Endothelial cell of umbilical vein (primary cell): ENCODE results near the gene CACNA1C. TPM values are rescaled to one million over a fixed set of nuclear protein-coding genes. Genes with fewer than 3 reads are reported as not detected.

Experiments
- BruUV-seq: library from RNA; stranded (reverse); fragments of 400-500 nt; replicated peaks from 2 replicates; lab custom pipeline; 2021; lab: Mats Ljungman, UMichigan
- CTCF ChIA-PET: fragments of 300-600, 350-600 bp; sonication (Branson Sonifier 250); formaldehyde crosslinking; loops from one replicate; lab custom pipeline; 2021; ENCODE audit warnings: antibody characterized with exemption, inconsistent platforms; lab: Charles Lee
- POLR2A ChIA-PET: fragments of 300-600, 350-600 bp; sonication (Branson Sonifier 250); formaldehyde crosslinking; loops from one replicate; lab custom pipeline; 2021; ENCODE audit warnings: antibody characterized with exemption, inconsistent platforms; lab: Charles Lee
- DNase-seq: peaks from one replicate; pipeline ENCODE4 v3.0.0-alpha.2; 2011; ENCODE audit warnings: low read depth, low spot score
- FAIRE-seq: peaks from 2 replicates; lab custom pipeline; 2011; peaks lifted over from hg19 to GRCh38; lab: Jason Lieb, UNC
- H2AFZ ChIP-seq: 2 replicates; pipeline ENCODE4 v1.6.0; 2012; ENCODE audit warnings: low read depth, low read length, control low read depth, inconsistent platforms
- H3K27ac ChIP-seq: 2 replicates; pipeline ENCODE4 v1.5.1; 2011; ENCODE audit warnings: low read depth, mild to moderate bottlenecking, control low read depth, low read length, moderate library complexity; ENCODE audit not compliant: insufficient read depth
- H3K27me3 ChIP-seq, 2 experiments: 2 replicates each; pipeline versions ENCODE4 v1.6.0 to v1.6.1; 2011; ENCODE audit warnings: low read length in 2 of 2, mixed read lengths in 1 of 2; ENCODE audit not compliant: control insufficient read depth in 2 of 2, insufficient read depth in 2 of 2
- H3K36me3 ChIP-seq, 2 experiments: 2 replicates in 1 of 2; 3 replicates in 1 of 2; pipeline ENCODE4 v1.5.1; 2011; ENCODE audit warnings: low read length in 2 of 2, mild to moderate bottlenecking in 1 of 2, moderate library complexity in 1 of 2; ENCODE audit not compliant: control insufficient read depth in 2 of 2, insufficient read depth in 2 of 2; ENCODE audit errors: extremely low read depth in 1 of 2
- H3K4me1 ChIP-seq: 3 replicates; pipeline ENCODE4 v1.5.1; 2011; ENCODE audit warnings: mild to moderate bottlenecking, low read length; ENCODE audit not compliant: control insufficient read depth, insufficient read depth; ENCODE audit errors: extremely low read depth
- H3K4me2 ChIP-seq: 2 replicates; pipeline ENCODE4 v1.6.1; 2011; ENCODE audit warnings: low read length, control low read depth, mixed read lengths; ENCODE audit not compliant: insufficient read depth
- H3K4me3 ChIP-seq, 3 experiments: fragments of 200-600 bp in 1 of 3; sonication (generic), shearing (Covaris generic) in 1 of 3; replicated peaks in 1 of 3; 2 replicates each; pipeline ENCODE4 v1.5.1; 2011 to 2016; ENCODE audit warnings: control low read depth in 3 of 3, low read length in 3 of 3, mild to moderate bottlenecking in 2 of 3, inconsistent platforms in 1 of 3, low read depth in 1 of 3, moderate library complexity in 1 of 3; ENCODE audit not compliant: insufficient read depth in 1 of 3
- H3K79me2 ChIP-seq: 2 replicates; pipeline ENCODE4 v1.6.0; 2012; ENCODE audit warnings: low read length, inconsistent platforms; ENCODE audit not compliant: control insufficient read depth, insufficient read depth
- H3K9ac ChIP-seq: replicated peaks from 2 replicates; pipeline ENCODE3; 2011; ENCODE audit warnings: low read length, control low read depth; ENCODE audit not compliant: insufficient read depth; ENCODE audit errors: extremely low read depth
- H3K9me1 ChIP-seq: replicated peaks from 3 replicates; pipeline ENCODE4 v1.6.0; 2011; ENCODE audit warnings: mild to moderate bottlenecking, low read length; ENCODE audit not compliant: control insufficient read depth, insufficient read depth; ENCODE audit errors: extremely low read depth
- H3K9me3 ChIP-seq: replicated peaks from 2 replicates; pipeline ENCODE4 v1.5.1; 2012; ENCODE audit warnings: low read length, inconsistent platforms; ENCODE audit not compliant: control insufficient read depth, insufficient read depth
- H4K20me1 ChIP-seq: replicated peaks from 2 replicates; pipeline ENCODE3; 2011; ENCODE audit warnings: mild to moderate bottlenecking, low read length; ENCODE audit not compliant: control insufficient read depth, insufficient read depth; ENCODE audit errors: extremely low read depth
- CTCF ChIP-seq, 2 donors: IDR thresholded peaks; 1 replicate in 1 of 2; 2 replicates in 1 of 2; pipeline ENCODE4 v1.5.1; 2011; ENCODE audit warnings: low read length in 2 of 2, mild to moderate bottlenecking in 2 of 2, moderate library complexity in 2 of 2, control low read depth in 1 of 2, inconsistent platforms in 1 of 2, low read depth in 1 of 2; ENCODE audit not compliant: insufficient read depth in 1 of 2; ENCODE audit errors: extremely low read depth in 1 of 2
- EZH2 ChIP-seq: IDR thresholded peaks from 2 replicates; pipeline ENCODE4 v1.6.1; 2012; ENCODE audit warnings: borderline replicate concordance, low read depth, mild to moderate bottlenecking, moderate library complexity, low read length, inconsistent platforms; ENCODE audit not compliant: severe bottlenecking
- FOS ChIP-seq: IDR thresholded peaks from 2 replicates; pipeline ENCODE4 v1.6.1; 2011; ENCODE audit warnings: mild to moderate bottlenecking, low read length, moderate library complexity, borderline replicate concordance; ENCODE audit not compliant: insufficient read depth
- GATA2 ChIP-seq: IDR thresholded peaks from 2 replicates; pipeline ENCODE4 v1.7.0; 2011; ENCODE audit warnings: low read depth, mild to moderate bottlenecking, moderate library complexity, mixed read lengths, low read length; ENCODE audit not compliant: insufficient read length, insufficient read depth
- JUN ChIP-seq: IDR thresholded peaks from 2 replicates; pipeline ENCODE4 v1.6.1; 2011; ENCODE audit warnings: borderline replicate concordance, low read depth; ENCODE audit not compliant: insufficient read length, insufficient read depth
- MAX ChIP-seq: IDR thresholded peaks from 2 replicates; pipeline ENCODE4 v1.6.1; 2011; ENCODE audit not compliant: insufficient read depth, insufficient read length
- MYC ChIP-seq: IDR thresholded peaks from one replicate; pipeline ENCODE4 v1.6.1; 2011; ENCODE audit warnings: mild to moderate bottlenecking, low read depth, low read length
- POLR2A ChIP-seq: IDR thresholded peaks from 2 replicates; pipeline ENCODE4 v1.6.1; 2012; ENCODE audit warnings: low read depth, mild to moderate bottlenecking, control low read depth, low read length
- POLR2AphosphoS5 ChIP-seq: IDR thresholded peaks from 2 replicates; pipeline ENCODE4 v1.6.1; 2012; ENCODE audit warnings: low read depth, mild to moderate bottlenecking, control low read depth, low read length, moderate library complexity; ENCODE audit not compliant: insufficient read depth
- dilution Hi-C: fragments of 300-500 bp; cut with MboI; formaldehyde crosslinking; loops from one replicate; pipeline ENCODE4 v1.15.0; 2019; ENCODE audit warnings: low sequenced_read_pairs; ENCODE audit not compliant: extremely low pct_ligation_motif_present
- intact Hi-C: fragments of 100-400 bp; cut with micrococcal nuclease; formaldehyde crosslinking; loops from one replicate; pipeline ENCODE4 v1.10.0; 2022
- polyA plus RNA-seq, 4 experiments: library from polyadenylated mRNA; depleted of rRNA in 3 of 4; stranded (reverse) in 3 of 4; unstranded in 1 of 4; fragments of >200 nt; gene quantifications; 2 replicates each; pipeline versions ENCODE4 v1.2.1 to v1.2.3, GENCODE V29; 2011 to 2012; ENCODE audit warnings: missing spikeins in 1 of 4
- total RNA-seq: library from RNA; stranded (reverse); gene quantifications from 2 replicates; pipeline ENCODE4 v1.2.3, GENCODE V29; 2021

Gene CACNA1C
- total and polyA plus RNA-seq, 2 donors (not counting 3 experiments of a cell fraction or from before 2014, with no cell fraction given): not detected

- DNase-seq (no peak), FAIRE-seq (no peak)
- Histone ChIP-seq H3K9ac (no peak overlapping the region), H3K4me2 (no peak overlapping the region), H3K4me1 (no peaks in the 10 kb centered on the region), H3K9me1 (no peaks in the 10 kb centered on the region), H3K36me3 (no peaks in the 10 kb centered on the region), H3K27ac (no peak overlapping the region), H3K9me3 (no peaks in the 10 kb centered on the region), H3K79me2 (no peaks in the 10 kb centered on the region), H3K4me3 (no peak overlapping the region), H2AFZ (no peak overlapping the region), H3K27me3 (no peaks in the 10 kb centered on the region), H4K20me1 (no peaks in the 10 kb centered on the region)
- CTCF ChIA-PET: no interaction called here
- dilution Hi-C loops (no loop called here), intact Hi-C loops (no loop called here)
- BruUV-seq: no TSS peak
- POLR2A ChIA-PET: no interaction called here
- TF ChIP-seq MYC (no peak), FOS (no peak), POLR2AphosphoS5 (no peak), CTCF (IDR thresholded peaks at IDR 0.05; ENCODE audit: extremely low read depth in 1 of 2, insufficient read depth in 1 of 2, low read depth in 1 of 2, low read length in 2 of 2) (no peak), MAX (no peak), EZH2 (no peak), POLR2A (no peak), GATA2 (no peak), JUN (no peak)
Observed at GRCh38 chr12:2192231-2192630, 139.4 kb downstream of the CACNA1C start.
